A549 (cell line): ENCODE data around the gene MX2. TPM values are rescaled to one million over a fixed set of nuclear protein-coding genes. Genes with fewer than 3 reads are reported as not detected.

Source experiments
- ATAC-seq, 2 experiments: fragments of 200-7000 bp in 1 of 2; fragments of >200 bp in 1 of 2; cut with Nextera tagmentation in 1 of 2; cut with Tn5 transposase in 1 of 2; 3 replicates each; pipeline versions ENCODE4 v1.8.0 to v1.9.1; 2018 to 2020; ENCODE audit warnings: mild to moderate bottlenecking in 1 of 2, moderate library complexity in 1 of 2
- CTCF ChIA-PET: fragments of 300-600 bp; sonication (Branson Sonifier 250); formaldehyde crosslinking; extraction: SDS; loops from one replicate; lab custom pipeline; 2021; ENCODE audit warnings: antibody characterized with exemption, inconsistent platforms; lab: Yijun Ruan, JAX
- POLR2A ChIA-PET: fragments of 350-600 bp; formaldehyde crosslinking; extraction: SDS; loops from one replicate; lab custom pipeline; 2021; ENCODE audit warnings: antibody characterized with exemption, inconsistent platforms; lab: Yijun Ruan, JAX
- DNase-seq, 2 experiments: peaks; one replicate each; pipeline versions ENCODE4 v3.0.0 to v3.0.0-alpha.2; 2011 to 2016; ENCODE audit warnings: low read depth in 1 of 2, low spot score in 1 of 2
- FAIRE-seq: peaks from 2 replicates; lab custom pipeline; 2011; peaks lifted over from hg19 to GRCh38; lab: Jason Lieb, UNC
- H3K27ac ChIP-seq, 2 experiments: fragments of >200 bp; sonication (Bioruptor Twin); formaldehyde crosslinking; 3 replicates each; pipeline ENCODE4 v1.5.1; 2016 to 2017
- H3K4me1 ChIP-seq: fragments of >200 bp; sonication (Bioruptor Twin); formaldehyde crosslinking; 3 replicates; pipeline ENCODE4 v1.6.1; 2016
- H3K4me2 ChIP-seq: fragments of >200 bp; sonication (Bioruptor Twin); formaldehyde crosslinking; 3 replicates; pipeline ENCODE4 v1.6.1; 2016
- H3K4me3 ChIP-seq: fragments of >200 bp; sonication (Bioruptor Twin); formaldehyde crosslinking; 3 replicates; pipeline ENCODE4 v1.5.1; 2016
- H3K9me3 ChIP-seq: fragments of >200 bp; sonication (Bioruptor Twin); formaldehyde crosslinking; 3 replicates; pipeline ENCODE4 v1.6.1; 2016
- BCL3 ChIP-seq: fragments of >200 bp; sonication (Bioruptor Twin); formaldehyde crosslinking; IDR thresholded peaks from 3 replicates; pipeline ENCODE4 v1.6.1; 2016
- BHLHE40 ChIP-seq: IDR thresholded peaks from 2 replicates; pipeline ENCODE4 v1.6.1; 2012; ENCODE audit warnings: low read depth, low read length, inconsistent platforms
- CEBPB ChIP-seq, 2 experiments: fragments of >200 bp in 1 of 2; sonication (Bioruptor Twin) in 1 of 2; formaldehyde crosslinking in 1 of 2; IDR thresholded peaks; 2 replicates each; pipeline ENCODE4 v1.6.1; 2012 to 2016
- CHD4 ChIP-seq: fragments of 200-600 bp; sonication (generic); IDR thresholded peaks from 2 replicates; pipeline ENCODE4 v1.6.1; 2016; ENCODE audit warnings: antibody characterized with exemption, mild to moderate bottlenecking, borderline replicate concordance
- EHF ChIP-seq: fragments of 250-450 bp; sonication (Bioruptor Pico); IDR thresholded peaks from 2 replicates; pipeline ENCODE4 v1.5.0; 2020; ENCODE audit warnings: mild to moderate bottlenecking
- EP300 ChIP-seq, 2 experiments: fragments of >200 bp; sonication (Bioruptor Twin); formaldehyde crosslinking; IDR thresholded peaks; 2 replicates in 1 of 2; 3 replicates in 1 of 2; pipeline ENCODE4 v1.6.1; 2016 to 2017
- ESRRA ChIP-seq: fragments of 150-350 bp; IDR thresholded peaks from 2 replicates; pipeline ENCODE4 v1.6.1; 2014; ENCODE audit warnings: mild to moderate bottlenecking, low read length, borderline replicate concordance
- FOSL2 ChIP-seq, 2 experiments: fragments of 450-650 bp in 1 of 2; fragments of >200 bp in 1 of 2; sonication (Bioruptor Twin) in 1 of 2; formaldehyde crosslinking; IDR thresholded peaks; 2 replicates each; pipeline versions ENCODE4 v1.5.0 to v1.6.1; 2016 to 2020; ENCODE audit warnings: mild to moderate bottlenecking in 1 of 2, moderate library complexity in 1 of 2
- HDAC2 ChIP-seq: fragments of 200-600 bp; sonication (generic); IDR thresholded peaks from 2 replicates; pipeline ENCODE4 v1.6.1; 2016
- HES2 ChIP-seq: fragments of >200 bp; sonication (Bioruptor Twin); formaldehyde crosslinking; IDR thresholded peaks from 2 replicates; pipeline ENCODE4 v1.6.1; 2016
- HMGXB4 ChIP-seq: fragments of 250-450 bp; sonication (Bioruptor Pico); IDR thresholded peaks from 2 replicates; pipeline ENCODE4 v1.5.0; 2021; ENCODE audit warnings: mild to moderate bottlenecking, moderate library complexity, borderline replicate concordance
- HOXA7 ChIP-seq: fragments of 250-450 bp; sonication (Bioruptor Pico); IDR thresholded peaks from 2 replicates; pipeline ENCODE4 v1.5.0; 2020; ENCODE audit warnings: mild to moderate bottlenecking, moderate library complexity
- JUN ChIP-seq, 2 experiments: fragments of >200 bp; sonication (Bioruptor Twin); formaldehyde crosslinking; IDR thresholded peaks; 2 replicates in 1 of 2; 3 replicates in 1 of 2; pipeline ENCODE4 v1.6.1; 2016 to 2017
- JUNB ChIP-seq: fragments of >200 bp; sonication (Bioruptor Twin); formaldehyde crosslinking; IDR thresholded peaks from 2 replicates; pipeline ENCODE4 v1.6.1; 2016
- NR3C1 ChIP-seq: fragments of >200 bp; sonication (Bioruptor Twin); formaldehyde crosslinking; IDR thresholded peaks from 3 replicates; pipeline ENCODE4 v1.6.1; 2017
- POLR2AphosphoS2 ChIP-seq: conservative IDR thresholded peaks from 2 replicates; pipeline ENCODE4 v1.6.1; 2012; ENCODE audit warnings: low read length, improper control_type of control experiment, inconsistent platforms
- RNF2 ChIP-seq: fragments of 200-600 bp; sonication (generic); IDR thresholded peaks from 2 replicates; pipeline ENCODE4 v1.6.1; 2016; ENCODE audit warnings: low read depth, mild to moderate bottlenecking, antibody characterized with exemption, moderate library complexity, borderline replicate concordance
- SREBF2 ChIP-seq: fragments of 450-650 bp; IDR thresholded peaks from 2 replicates; pipeline ENCODE4 v1.6.1; 2014; ENCODE audit warnings: mild to moderate bottlenecking, moderate library complexity
- TFCP2L1 ChIP-seq: fragments of 250-450 bp; sonication (Bioruptor Pico); IDR thresholded peaks from 2 replicates; pipeline ENCODE4 v1.5.0; 2021; ENCODE audit warnings: mild to moderate bottlenecking
- ZNF302 ChIP-seq: fragments of 250-450 bp; sonication (Bioruptor Pico); IDR thresholded peaks from 2 replicates; pipeline ENCODE4 v1.9.0; 2021; ENCODE audit warnings: inconsistent platforms, mild to moderate bottlenecking, moderate library complexity
- ZSCAN20 ChIP-seq: fragments of 250-450 bp; sonication (Bioruptor Pico); IDR thresholded peaks from 2 replicates; pipeline ENCODE4 v1.8.0; 2022; ENCODE audit warnings: mild to moderate bottlenecking, moderate library complexity
- WGBS: methylation state at CpG from one replicate; pipeline ENCODE4 v1.1.6; 2017; ENCODE audit errors: missing lambda C conversion rate; 5-methylcytosine and 5-hydroxymethylcytosine counted together
- polyA plus RNA-seq, 4 experiments: library from polyadenylated mRNA; depleted of rRNA in 3 of 4; stranded (reverse); fragments of >200 nt; fragmentation: RNase III in 1 of 4; extraction: RNeasy Plus Mini Kit Qiagen cat#74134 plus additional on column Dnase treatment in 1 of 4; gene quantifications; 2 replicates in 3 of 4; 3 replicates in 1 of 4; pipeline ENCODE4 v1.2.3, GENCODE V29; 2011 to 2017

Gene MX2
- polyA plus RNA-seq, 2 of the 4 experiments (the other 2 are of a cell fraction) = not detected

GRCh38 chr21:41322496-41323382, 39.1 kb upstream of the MX2 start:
- no peaks in the 10 kb centered on the region for H3K4me1 ChIP-seq
- TF ChIP-seq HMGXB4 (CRISPR knock-in tag) = no peak
- TF ChIP-seq POLR2AphosphoS2 = no peak
- no peak for TF ChIP-seq CHD4
- no peak for TF ChIP-seq ZNF302 (CRISPR knock-in tag)
- no peak for TF ChIP-seq ZSCAN20 (CRISPR knock-in tag)
- TF ChIP-seq BCL3 = no peak
- no peak for TF ChIP-seq HDAC2
- no peak for TF ChIP-seq NR3C1
- no peak for TF ChIP-seq FOSL2 (IDR thresholded peaks at IDR 0.05)
- TF ChIP-seq FOSL2 (CRISPR knock-in tag; IDR thresholded peaks at IDR 0.05) = no peak
- no peak for TF ChIP-seq BHLHE40
- FAIRE-seq (no peak), ATAC-seq (no peak), DNase-seq (no peak)
- no peak overlapping the region for H3K4me3 ChIP-seq
- POLR2A ChIA-PET = no interaction called here
- CTCF ChIA-PET = interaction anchor here (1.9 kb wide), 1 partner anchor 39 kb away, joined by 8 read pairs; no protein-coding TSS in a partner anchor
- 58% methylated on average over 22 of the region's 23 CpGs for WGBS
- H3K9me3 ChIP-seq = no peaks in the 10 kb centered on the region
- no peak overlapping the region for H3K27ac ChIP-seq
- no peak overlapping the region for H3K4me2 ChIP-seq

GRCh38 chr21:41325138-41325912, 36.5 kb upstream of the MX2 start:
- 68% methylated on average over 7 of the region's 7 CpGs for WGBS
- CTCF ChIA-PET = interaction anchor here (1.5 kb wide), 1 partner anchor 42 kb away, joined by 5 read pairs; no protein-coding TSS in a partner anchor
- Histone ChIP-seq H3K4me2 (no peak overlapping the region), H3K9me3 (no peaks in the 10 kb centered on the region), H3K27ac (no peak overlapping the region), H3K4me1 (no peaks in the 10 kb centered on the region), H3K4me3 (no peak overlapping the region)
- DNase-seq = no peak
- TF ChIP-seq FOSL2 (IDR thresholded peaks at IDR 0.05) (no peak), FOSL2 (CRISPR knock-in tag; IDR thresholded peaks at IDR 0.05) (no peak), ESRRA (no peak), SREBF2 (no peak), HES2 (no peak), RNF2 (no peak), ZSCAN20 (CRISPR knock-in tag) (no peak), EP300 (IDR thresholded peaks at IDR 0.05) (no peak), CEBPB (IDR thresholded peaks at IDR 0.05) (no peak), JUN (IDR thresholded peaks at IDR 0.05) (no peak), EHF (CRISPR knock-in tag) (no peak), BHLHE40 (no peak), HOXA7 (no peak), JUNB (no peak), NR3C1 (no peak), POLR2AphosphoS2 (no peak), HMGXB4 (CRISPR knock-in tag) (no peak), TFCP2L1 (CRISPR knock-in tag) (no peak)
- FAIRE-seq = no peak
- POLR2A ChIA-PET = no interaction called here
- ATAC-seq = no peak
